ENCODE measurements around the gene LHFPL3.

DNA sequence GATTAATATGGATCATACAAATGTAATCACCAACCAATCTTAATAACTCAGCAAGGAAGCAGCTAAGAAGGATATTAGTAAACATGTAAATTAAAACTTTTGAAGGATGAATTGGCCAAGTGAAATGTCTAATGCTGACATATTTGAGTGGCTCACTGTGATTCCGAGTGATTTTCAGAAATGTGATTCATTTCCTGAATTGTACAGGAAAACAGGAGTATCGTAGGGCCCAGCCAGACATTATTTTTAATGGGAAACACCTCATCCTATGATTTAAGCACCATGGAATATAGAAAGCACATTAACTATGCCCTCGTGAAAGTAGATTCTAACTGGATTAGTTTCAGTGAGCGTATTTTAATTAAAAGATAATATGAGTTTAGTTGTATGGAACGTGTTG is 82.3 kb downstream of the LHFPL3 start:
- TF ChIP-seq, protein P1, sequence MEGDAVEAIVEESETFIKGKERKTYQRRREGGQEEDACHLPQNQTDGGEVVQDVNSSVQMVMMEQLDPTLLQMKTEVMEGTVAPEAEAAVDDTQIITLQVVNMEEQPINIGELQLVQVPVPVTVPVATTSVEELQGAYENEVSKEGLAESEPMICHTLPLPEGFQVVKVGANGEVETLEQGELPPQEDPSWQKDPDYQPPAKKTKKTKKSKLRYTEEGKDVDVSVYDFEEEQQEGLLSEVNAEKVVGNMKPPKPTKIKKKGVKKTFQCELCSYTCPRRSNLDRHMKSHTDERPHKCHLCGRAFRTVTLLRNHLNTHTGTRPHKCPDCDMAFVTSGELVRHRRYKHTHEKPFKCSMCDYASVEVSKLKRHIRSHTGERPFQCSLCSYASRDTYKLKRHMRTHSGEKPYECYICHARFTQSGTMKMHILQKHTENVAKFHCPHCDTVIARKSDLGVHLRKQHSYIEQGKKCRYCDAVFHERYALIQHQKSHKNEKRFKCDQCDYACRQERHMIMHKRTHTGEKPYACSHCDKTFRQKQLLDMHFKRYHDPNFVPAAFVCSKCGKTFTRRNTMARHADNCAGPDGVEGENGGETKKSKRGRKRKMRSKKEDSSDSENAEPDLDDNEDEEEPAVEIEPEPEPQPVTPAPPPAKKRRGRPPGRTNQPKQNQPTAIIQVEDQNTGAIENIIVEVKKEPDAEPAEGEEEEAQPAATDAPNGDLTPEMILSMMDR (IDR thresholded peaks at IDR 0.05), result no peak
- TF ChIP-seq, protein P2, sequence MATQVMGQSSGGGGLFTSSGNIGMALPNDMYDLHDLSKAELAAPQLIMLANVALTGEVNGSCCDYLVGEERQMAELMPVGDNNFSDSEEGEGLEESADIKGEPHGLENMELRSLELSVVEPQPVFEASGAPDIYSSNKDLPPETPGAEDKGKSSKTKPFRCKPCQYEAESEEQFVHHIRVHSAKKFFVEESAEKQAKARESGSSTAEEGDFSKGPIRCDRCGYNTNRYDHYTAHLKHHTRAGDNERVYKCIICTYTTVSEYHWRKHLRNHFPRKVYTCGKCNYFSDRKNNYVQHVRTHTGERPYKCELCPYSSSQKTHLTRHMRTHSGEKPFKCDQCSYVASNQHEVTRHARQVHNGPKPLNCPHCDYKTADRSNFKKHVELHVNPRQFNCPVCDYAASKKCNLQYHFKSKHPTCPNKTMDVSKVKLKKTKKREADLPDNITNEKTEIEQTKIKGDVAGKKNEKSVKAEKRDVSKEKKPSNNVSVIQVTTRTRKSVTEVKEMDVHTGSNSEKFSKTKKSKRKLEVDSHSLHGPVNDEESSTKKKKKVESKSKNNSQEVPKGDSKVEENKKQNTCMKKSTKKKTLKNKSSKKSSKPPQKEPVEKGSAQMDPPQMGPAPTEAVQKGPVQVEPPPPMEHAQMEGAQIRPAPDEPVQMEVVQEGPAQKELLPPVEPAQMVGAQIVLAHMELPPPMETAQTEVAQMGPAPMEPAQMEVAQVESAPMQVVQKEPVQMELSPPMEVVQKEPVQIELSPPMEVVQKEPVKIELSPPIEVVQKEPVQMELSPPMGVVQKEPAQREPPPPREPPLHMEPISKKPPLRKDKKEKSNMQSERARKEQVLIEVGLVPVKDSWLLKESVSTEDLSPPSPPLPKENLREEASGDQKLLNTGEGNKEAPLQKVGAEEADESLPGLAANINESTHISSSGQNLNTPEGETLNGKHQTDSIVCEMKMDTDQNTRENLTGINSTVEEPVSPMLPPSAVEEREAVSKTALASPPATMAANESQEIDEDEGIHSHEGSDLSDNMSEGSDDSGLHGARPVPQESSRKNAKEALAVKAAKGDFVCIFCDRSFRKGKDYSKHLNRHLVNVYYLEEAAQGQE (IDR thresholded peaks at IDR 0.05; ENCODE audit: low read depth, low read length), result no peak
- TF ChIP-seq POLR2AphosphoS5 (IDR thresholded peaks at IDR 0.05; ENCODE audit: low read depth, low read length), result no peak
- no peak for TF ChIP-seq SMC3 (IDR thresholded peaks at IDR 0.05; ENCODE audit: low read depth, low read length)
- TF ChIP-seq TAF1 (IDR thresholded peaks at IDR 0.05; ENCODE audit: borderline replicate concordance, low read depth, low read length), result no peak
- TF ChIP-seq YY1 (IDR thresholded peaks at IDR 0.05; ENCODE audit: low read depth), result no peak
- no peak for TF ChIP-seq EP300 (IDR thresholded peaks at IDR 0.05; ENCODE audit: borderline replicate concordance in 1 of 2, low read depth in 1 of 2, low read length in 1 of 2)
- TF ChIP-seq, protein P3, sequence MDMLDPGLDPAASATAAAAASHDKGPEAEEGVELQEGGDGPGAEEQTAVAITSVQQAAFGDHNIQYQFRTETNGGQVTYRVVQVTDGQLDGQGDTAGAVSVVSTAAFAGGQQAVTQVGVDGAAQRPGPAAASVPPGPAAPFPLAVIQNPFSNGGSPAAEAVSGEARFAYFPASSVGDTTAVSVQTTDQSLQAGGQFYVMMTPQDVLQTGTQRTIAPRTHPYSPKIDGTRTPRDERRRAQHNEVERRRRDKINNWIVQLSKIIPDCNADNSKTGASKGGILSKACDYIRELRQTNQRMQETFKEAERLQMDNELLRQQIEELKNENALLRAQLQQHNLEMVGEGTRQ (IDR thresholded peaks at IDR 0.05; ENCODE audit: borderline replicate concordance, low read depth, low read length), result no peak
- no peak for TF ChIP-seq GABPA (IDR thresholded peaks at IDR 0.05; ENCODE audit: low read depth)
- TF ChIP-seq EZH2phosphoT487 (IDR thresholded peaks at IDR 0.05; ENCODE audit: borderline replicate concordance, low read depth), result no peak
- TF ChIP-seq FOXJ3 (CRISPR knock-in tag; IDR thresholded peaks at IDR 0.05), result no peak
- TF ChIP-seq PBX3 (IDR thresholded peaks at IDR 0.05), result no peak
- TF ChIP-seq NRF1 (IDR thresholded peaks at IDR 0.05; ENCODE audit: low read depth, low read length), result no peak
- TF ChIP-seq, protein P4, sequence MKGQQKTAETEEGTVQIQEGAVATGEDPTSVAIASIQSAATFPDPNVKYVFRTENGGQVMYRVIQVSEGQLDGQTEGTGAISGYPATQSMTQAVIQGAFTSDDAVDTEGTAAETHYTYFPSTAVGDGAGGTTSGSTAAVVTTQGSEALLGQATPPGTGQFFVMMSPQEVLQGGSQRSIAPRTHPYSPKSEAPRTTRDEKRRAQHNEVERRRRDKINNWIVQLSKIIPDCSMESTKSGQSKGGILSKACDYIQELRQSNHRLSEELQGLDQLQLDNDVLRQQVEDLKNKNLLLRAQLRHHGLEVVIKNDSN (IDR thresholded peaks at IDR 0.05; ENCODE audit: borderline replicate concordance, low read depth), result no peak

All from SK-N-SH (cell line).